SU-DHL-6 (cell line): ENCODE results near the gene HOXA3.

ENCODE experiments used
- CTCF ChIP-seq: fragments of 200-600 bp; sonication (generic); IDR thresholded peaks from one replicate; pipeline ENCODE4 v1.5.1; 2017; ENCODE audit warnings: antibody characterized with exemption, mild to moderate bottlenecking, low read length, moderate library complexity; ENCODE audit not compliant: insufficient read depth, poor library complexity, severe bottlenecking
- EZH2phosphoT487 ChIP-seq: fragments of 200-600 bp; sonication (generic), shearing (Covaris generic); conservative IDR thresholded peaks from 2 replicates; pipeline ENCODE4 v1.6.1; 2018; ENCODE audit warnings: mild to moderate bottlenecking, antibody characterized with exemption, low read length, moderate library complexity, mixed read lengths

DNA sequence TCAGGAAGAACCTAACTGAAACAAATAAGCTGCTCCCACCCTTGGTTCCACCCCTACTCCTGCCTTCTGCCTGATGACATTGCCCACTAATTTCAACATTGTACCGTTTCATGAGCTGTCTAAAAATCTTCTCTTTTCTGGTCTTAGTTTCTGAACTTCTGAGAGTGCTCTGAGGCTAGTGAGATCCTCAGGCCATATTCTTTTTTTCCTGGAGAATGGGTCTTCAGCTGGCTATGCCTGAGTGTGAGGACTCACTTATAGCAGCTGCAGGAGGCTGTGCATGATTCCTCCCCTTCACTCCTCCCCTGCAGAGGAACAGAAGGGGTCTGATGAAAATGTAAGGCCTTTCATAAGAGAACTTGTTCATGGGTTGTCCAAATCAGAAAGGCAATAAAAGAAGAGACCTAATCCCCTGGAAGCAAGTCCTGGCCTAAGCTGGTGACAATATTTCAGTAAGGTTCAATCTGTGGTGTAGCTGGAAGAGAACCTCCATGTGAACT lies 32.9 kb downstream of the HOXA3 start:
- no peak for TF ChIP-seq EZH2phosphoT487
- TF ChIP-seq CTCF = no peak
